VCaP (cell line): ENCODE measurements around the gene GIPC2.

Experiments
- H3K27ac ChIP-seq: fragments of 450-650 bp; 2 replicates; pipeline ENCODE4 v1.5.1; 2017
- CTCF ChIP-seq: fragments of 450-650 bp; conservative IDR thresholded peaks from 2 replicates; pipeline ENCODE4 v1.5.1; 2017; ENCODE audit warnings: mild to moderate bottlenecking, moderate library complexity

GIPC2 gene

GRCh38 chr1:78048446-78048845, 2.7 kb downstream of the GIPC2 start:
- no peak overlapping the region for H3K27ac ChIP-seq
- TF ChIP-seq CTCF: no peak

DNA sequence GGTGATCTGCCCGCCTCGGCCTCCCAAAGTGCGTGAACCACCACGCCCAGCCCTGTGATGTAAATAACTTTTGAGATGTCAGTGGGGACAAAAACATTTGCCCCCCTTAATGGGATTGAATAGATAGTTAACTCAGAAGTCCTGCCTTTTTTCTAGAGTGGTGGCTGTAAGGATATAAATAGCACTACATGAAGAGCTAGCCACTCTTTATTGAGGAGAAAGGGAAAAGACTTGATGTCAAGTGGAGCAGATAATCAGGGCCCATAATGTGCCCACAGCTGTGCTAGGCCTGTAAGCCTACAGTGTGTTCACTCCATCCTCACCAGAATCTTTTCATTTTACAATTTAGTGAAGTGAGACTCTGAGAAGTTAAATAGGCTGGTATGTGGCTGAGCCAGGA, 3.6 kb downstream of the GIPC2 start:
- no peak for TF ChIP-seq CTCF
- H3K27ac ChIP-seq: no peak overlapping the region

GRCh38 chr1:78051005-78051404, 5.2 kb downstream of the GIPC2 start:
- H3K27ac ChIP-seq: no peak overlapping the region
- no peak for TF ChIP-seq CTCF

DNA sequence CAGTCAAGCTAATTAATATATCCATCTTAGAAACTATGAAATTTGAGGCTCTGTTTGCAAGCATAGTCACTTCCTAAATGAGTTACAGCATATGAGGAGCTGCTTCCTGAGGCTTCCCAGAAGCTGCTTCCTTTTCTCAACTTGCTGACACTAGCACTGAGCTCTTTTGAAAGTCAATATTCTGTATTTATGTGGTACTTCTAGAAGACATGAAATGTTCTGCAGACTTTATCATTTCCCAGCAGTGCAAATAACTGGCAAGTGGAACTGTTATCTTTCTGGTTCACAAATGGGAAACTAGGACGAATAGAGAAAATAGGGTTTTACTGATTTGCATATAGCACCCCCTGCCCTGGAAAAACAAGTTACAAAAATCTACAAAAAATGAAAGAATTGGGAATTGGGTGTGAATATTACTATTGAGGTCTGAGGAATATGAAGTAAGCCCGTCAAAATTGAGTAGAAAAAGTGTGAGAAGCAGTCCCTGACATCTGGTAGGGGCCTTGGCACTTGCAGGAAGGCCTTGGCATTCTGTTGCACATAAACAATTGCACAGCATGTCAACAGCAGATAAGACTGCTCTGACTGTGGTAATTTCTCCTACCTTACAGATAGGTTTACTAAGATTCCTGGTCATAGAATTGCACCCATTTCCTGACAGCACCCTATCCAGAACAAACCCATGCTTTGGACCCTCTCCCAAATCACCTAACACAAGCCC, 7.1 kb downstream of the GIPC2 start:
- no peak for TF ChIP-seq CTCF
- no peak overlapping the region for H3K27ac ChIP-seq

DNA sequence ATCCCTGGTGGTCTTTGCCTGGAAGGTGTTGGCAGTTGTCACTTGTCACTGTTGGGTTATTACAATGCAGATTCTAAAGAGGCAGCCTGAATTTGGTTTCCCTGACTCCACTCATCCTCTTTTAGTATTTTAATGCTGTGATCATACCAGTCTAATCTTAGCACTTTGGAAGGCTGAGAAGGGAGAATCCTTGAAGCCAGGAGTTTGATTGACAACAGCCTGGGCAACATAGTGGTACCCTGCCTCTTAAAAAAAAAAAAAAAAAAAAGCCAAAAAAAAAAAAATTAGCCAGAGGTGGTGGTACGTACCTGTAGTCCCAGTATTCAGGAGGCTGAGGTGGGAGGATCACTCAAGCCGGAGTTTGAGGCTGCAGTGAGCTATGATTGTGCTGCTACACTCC, 7.7 kb downstream of the GIPC2 start:
- no peak for TF ChIP-seq CTCF
- no peak overlapping the region for H3K27ac ChIP-seq

DNA sequence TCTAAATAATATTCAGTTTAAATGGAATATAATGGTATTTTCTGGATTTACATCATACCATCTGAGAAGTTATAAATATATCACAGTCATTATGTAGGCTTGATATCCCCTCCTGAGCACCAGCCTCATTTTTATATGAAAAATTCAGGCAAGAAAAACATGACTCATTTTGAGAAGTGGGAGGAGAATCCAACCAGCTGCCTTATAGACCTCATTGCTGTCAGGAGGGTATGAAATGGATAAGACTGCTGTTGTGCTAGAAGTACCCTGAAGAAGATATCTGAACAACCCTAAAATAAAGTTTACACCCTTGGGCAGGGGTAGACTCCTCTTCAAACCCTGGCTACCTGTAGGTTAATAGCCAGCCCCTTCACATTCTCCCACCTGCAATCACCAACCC, 8.8 kb downstream of the GIPC2 start:
- no peak for TF ChIP-seq CTCF

DNA sequence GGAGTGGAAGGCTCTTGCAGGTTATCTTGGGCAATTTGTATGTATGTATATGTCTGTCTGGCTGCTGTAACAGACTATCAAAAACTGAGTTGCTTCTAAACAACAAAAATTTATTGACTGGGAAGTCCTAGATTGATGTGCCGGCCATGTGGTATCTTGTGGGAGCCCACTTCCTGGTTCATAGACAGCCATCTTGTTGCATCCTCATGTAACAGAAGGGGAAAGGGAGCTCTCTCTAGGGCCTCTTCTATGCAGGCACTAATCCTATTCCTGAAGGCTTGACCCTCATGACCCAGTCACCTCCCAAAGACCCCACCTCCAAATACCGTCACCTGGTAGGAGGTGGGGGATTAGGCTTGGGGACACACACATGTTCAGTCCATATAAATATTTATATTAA, 9.2 kb downstream of the GIPC2 start:
- no peak overlapping the region for H3K27ac ChIP-seq
- TF ChIP-seq CTCF: no peak

More for the DNA sequence above, 8.8 kb downstream of the GIPC2 start:
- no peak overlapping the region for H3K27ac ChIP-seq
